ENCODE measurements around the gene CISH.

The CISH gene

DNA sequence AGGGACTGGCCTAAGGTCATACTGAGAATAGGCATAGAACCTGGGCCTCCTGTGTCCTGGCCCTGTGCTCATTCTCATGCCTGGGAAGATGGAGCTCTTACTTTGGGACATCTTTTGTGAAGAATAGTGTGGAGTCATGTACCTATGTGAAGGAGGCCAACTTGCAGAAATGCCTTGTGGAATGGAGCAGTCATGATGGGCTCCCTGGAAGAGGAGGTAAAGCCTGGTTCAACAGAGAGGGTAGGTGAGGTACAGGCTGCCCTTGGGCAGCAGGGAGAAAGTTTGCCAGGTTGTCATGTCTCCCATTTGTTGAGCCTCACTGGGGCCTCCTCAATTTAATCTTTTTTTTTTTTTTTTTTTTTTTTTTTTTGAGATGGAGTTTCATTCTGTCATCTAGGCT, 23.5 kb upstream of the CISH start:
- DNase-seq = no peak

DNA sequence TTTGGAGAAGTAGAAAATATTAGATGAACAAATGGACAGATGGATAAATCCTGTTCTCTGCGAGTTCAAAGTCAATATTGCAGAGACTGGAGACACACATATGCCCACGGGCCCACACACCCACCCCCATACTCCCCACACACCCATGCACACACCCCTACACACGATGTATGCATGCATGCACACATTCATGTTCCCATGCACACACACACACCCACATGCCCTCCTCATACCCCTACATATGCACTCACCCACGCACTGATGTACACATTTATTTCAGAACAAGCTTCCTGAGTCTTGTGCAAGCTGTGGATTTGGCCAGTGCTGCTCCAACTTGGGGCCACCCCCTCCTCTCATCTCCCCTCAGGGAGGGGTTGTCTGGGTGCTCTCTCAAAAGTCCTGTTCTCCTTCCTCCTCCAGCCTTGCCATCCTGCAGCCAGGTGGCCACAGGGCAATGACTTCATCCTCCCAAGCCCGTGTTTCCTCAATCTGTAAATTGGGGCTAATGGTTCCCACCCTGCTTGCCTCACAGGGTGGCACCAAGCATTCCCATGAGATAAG, 21.7 kb upstream of the CISH start:
- no peak for DNase-seq

- no peak for DNase-seq
Observed at GRCh38 chr3:50632450-50632849, 20.9 kb upstream of the CISH start.

GRCh38 chr3:50630877-50631276, 19.3 kb upstream of the CISH start:
- peak; percentile 49 for DNase-seq

- DNase-seq = no peak
Observed at GRCh38 chr3:50630394-50630793, 18.8 kb upstream of the CISH start.

GRCh38 chr3:50628601-50629000, 17.0 kb upstream of the CISH start:
- no peak for DNase-seq

GRCh38 chr3:50627407-50628051, 16.0 kb upstream of the CISH start:
- no peak for DNase-seq

- no peak for DNase-seq
Observed at GRCh38 chr3:50626401-50626800, 14.8 kb upstream of the CISH start.

- no peak for DNase-seq
Observed at GRCh38 chr3:50625231-50626182, 13.9 kb upstream of the CISH start.

GRCh38 chr3:50624634-50625033, 13.1 kb upstream of the CISH start:
- no peak for DNase-seq

GRCh38 chr3:50623840-50624474, 12.4 kb upstream of the CISH start:
- no peak for DNase-seq

- no peak for DNase-seq
Observed at GRCh38 chr3:50622881-50623280, 11.3 kb upstream of the CISH start.

DNA sequence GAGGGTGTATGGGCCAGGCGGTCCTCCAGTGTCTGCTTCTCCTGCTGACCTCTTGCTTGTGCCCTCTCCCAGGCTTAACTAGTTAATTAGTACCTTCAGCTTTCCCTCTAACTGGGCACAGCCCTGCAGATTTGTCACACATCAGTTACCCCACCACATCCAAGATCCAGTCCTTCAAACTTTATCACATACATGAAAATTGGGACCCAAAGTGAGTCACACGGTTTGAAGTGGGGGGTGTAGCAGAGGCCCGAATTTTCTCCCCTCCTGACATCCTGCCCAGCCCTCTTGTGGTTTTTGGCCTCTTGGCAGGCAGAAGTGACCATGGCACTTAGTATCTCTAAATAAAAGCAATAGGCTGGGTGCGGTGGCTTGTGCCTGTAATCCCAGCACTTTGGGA, 9.2 kb upstream of the CISH start:
- no peak for DNase-seq

DNA sequence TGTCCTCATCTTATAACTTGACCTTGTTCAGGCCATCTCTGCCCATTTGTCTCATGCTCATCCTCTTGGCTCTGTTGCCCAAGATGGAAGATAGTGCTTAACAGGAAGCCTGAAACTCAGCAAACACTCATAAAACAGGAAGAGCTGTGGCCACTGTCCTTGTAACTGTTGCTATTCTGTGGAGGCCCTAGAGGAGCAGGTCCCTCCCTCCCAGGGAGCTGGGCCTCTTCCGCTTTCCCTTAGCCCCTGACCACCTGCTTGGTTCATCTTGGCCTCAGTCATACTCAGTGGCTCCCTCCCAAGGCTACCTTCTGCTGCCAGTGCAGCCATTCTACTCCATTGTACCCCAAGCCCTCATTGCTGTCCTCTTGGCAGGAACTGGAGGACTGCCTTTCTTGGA, 8.8 kb upstream of the CISH start:
- no peak for DNase-seq

GRCh38 chr3:50617911-50618481, 6.4 kb upstream of the CISH start:
- no peak for DNase-seq

DNA sequence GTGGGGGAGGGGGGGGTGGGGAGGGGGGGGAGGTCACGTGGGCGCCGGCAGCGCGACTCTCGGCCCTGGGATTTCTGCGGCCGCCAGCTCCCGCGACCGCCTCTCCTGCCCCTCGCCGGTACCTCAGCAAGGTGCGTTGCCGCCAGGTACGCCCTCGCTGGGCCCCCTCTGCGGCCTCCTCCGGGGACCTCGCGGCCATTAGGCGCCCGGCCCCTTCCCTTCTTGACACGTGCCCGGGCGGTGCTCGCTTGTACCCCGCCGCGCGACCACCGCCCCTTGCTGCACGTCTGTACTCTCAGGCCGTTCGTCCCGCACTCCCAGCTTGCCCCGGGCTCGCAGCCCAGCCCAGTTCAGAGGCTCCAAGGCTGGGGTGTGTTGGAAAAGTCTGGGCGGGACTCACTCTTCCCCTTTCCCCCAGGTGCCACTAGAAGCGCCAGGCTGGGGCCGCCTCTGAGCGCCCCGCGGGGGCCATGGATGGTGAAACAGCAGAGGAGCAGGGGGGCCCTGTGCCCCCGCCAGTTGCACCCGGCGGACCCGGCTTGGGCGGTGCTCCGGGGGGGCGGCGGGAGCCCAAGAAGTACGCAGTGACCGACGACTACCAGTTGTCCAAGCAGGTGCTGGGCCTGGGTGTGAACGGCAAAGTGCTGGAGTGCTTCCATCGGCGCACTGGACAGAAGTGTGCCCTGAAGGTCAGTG, 5.7 kb upstream of the CISH start, which contains the start of gene MAPKAPK3:
Gene MAPKAPK3, plus strand, starts transcription at position 56 of the 696 bp plus-strand sequence. Its CDS starts 415 bp downstream, at position 471.
- no peak for DNase-seq

DNA sequence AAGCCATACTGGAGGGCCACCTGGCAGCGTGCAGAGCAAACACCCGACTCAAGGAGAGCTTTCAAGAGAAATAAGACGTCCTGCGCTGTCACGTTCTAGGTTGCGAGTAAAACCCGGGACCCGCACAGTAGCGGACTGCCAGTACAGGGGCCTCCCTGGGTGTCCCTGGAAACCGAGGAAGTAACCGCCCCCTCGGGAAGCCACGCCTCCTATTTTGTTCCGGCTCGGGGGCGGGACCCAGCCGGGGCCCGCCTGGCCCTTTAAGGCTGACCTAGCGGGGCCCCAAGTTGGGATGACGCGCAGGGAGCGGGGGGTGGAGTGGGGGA, 5.2 kb upstream of the CISH start:
- DNase-seq = peak; percentile 60

DNA sequence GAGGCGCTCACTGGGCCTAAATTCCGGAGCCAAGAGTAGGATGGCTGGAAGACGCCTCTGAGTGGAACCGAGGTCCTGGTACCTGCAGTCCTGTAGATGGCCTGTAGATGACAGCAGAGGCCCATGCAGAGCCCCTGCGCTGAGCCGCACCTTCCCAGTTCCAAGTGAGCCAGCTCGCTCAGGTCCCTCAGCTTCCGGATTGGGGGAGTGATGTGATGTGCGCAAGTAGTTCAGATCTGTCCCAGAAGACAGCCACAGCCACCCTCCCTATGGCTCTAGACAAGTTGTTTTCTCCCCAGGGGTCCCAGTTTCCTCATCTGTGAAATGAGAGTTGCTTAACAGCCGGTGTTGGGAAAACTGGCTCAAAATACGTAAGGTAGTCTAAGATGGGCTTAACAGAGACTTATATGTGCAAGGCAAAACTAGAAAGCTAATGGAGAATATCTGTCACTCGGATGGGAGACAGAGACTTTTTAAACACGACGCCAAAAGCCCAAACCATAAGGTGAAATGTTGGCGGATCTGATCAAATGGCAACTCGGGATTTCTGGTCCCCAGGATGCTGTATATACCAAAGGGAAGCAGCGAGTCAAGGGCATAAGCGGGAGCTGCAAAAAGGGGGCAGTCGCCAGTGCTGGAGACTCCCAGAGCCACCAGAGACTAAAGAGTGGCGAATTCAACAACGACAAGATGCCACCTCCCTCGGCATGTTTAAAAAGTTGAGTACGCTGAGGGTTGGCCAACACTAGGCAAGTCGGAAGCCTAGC, 4.6 kb upstream of the CISH start:
- peak; percentile 43 for DNase-seq

GRCh38 chr3:50615190-50615589, 3.6 kb upstream of the CISH start:
- no peak for DNase-seq

DNA sequence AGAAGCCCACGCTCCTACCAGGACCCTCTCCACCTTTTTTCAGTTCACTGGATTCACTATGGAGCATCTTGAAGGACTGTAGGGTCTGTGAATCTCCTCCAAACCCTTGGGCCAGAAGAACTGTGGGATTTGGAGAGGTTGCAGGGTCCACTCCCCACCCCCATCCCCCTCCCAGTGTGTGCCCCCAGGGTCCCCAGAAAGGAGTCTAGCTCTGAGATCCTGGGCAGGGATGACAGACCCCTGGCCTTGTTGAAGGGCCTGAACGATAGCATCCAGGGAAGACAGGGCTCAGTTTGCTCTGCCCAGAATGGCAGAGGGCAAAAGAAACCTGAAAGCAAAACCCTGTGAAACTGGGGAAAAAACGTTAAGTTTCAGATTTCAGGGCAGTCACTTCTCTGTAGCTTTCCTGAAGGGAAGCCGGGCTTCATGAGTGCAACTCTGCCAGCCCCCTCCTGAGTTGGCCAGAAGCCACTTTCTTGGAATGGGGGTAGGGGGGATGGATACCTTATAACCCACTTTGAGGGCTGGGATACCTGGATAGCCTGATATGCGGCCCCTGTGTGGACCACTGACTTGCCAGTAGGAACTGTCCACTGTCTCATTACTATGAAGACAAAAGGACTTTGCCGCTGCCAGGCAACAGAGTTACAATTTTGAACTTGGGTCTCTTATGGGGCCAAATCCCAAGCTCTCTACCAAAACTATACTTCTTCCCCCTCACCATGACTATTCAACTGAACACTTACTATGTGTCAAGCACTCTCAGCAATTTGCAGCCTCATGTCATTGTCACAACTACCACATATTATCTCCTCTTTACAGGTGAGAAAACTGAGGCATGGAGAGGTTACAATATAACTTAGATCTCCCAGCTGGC, 1.6 kb upstream of the CISH start:
- DNase-seq = no peak

Measured in NCI-H1092 (cell line).